WTC11 (cell line): ENCODE results near the gene ARPC5. TPM values are rescaled to one million over a fixed set of nuclear protein-coding genes. Genes with fewer than 3 reads are reported as not detected.

ENCODE experiments used
- ATAC-seq: fragments of 200-7000 bp; cut with Tn5 transposase; 2 replicates; pipeline ENCODE4 v1.10.0; 2021; ENCODE audit warnings: mild to moderate bottlenecking, moderate library complexity
- CTCF ChIA-PET: fragments of 300-600 bp; sonication (Branson Sonifier 250); formaldehyde crosslinking; loops from one replicate; lab custom pipeline; 2021; ENCODE audit warnings: antibody characterized with exemption; lab: Charles Lee
- POLR2A ChIA-PET: fragments of 350-600 bp; sonication (Branson Sonifier 250); formaldehyde crosslinking; loops from one replicate; lab custom pipeline; 2021; ENCODE audit warnings: antibody characterized with exemption; lab: Charles Lee
- DNase-seq: peaks from one replicate; pipeline ENCODE4 v3.0.0; 2021; ENCODE audit warnings: low spot score
- H3K27ac Mint-ChIP-seq: 2 replicates; pipeline ENCODE4 v1.8.0; 2021; ENCODE audit warnings: mixed read lengths
- H3K27me3 Mint-ChIP-seq: 2 replicates; pipeline ENCODE4 v1.8.0; 2021; ENCODE audit warnings: low read depth, mild to moderate bottlenecking, moderate library complexity, mixed read lengths
- H3K36me3 Mint-ChIP-seq: 2 replicates; pipeline ENCODE4 v1.8.0; 2021; ENCODE audit warnings: mixed read lengths
- H3K4me1 Mint-ChIP-seq: 2 replicates; pipeline ENCODE4 v1.8.0; 2022; ENCODE audit warnings: mixed read lengths
- H3K4me3 Mint-ChIP-seq: 2 replicates; pipeline ENCODE4 v1.8.0; 2021; ENCODE audit warnings: mild to moderate bottlenecking, moderate library complexity, mixed read lengths
- H3K9me3 Mint-ChIP-seq: 2 replicates; pipeline ENCODE4 v1.8.0; 2021; ENCODE audit warnings: mixed read lengths
- ATF6 ChIP-seq: sonication (generic); formaldehyde crosslinking; IDR thresholded peaks from 2 replicates; pipeline ENCODE4 v1.8.1; 2023; ENCODE audit warnings: mild to moderate bottlenecking, missing genetic modification reagents
- ERG ChIP-seq: fragments of 250-450 bp; sonication (Bioruptor Pico); IDR thresholded peaks from 2 replicates; pipeline ENCODE4 v1.8.0; 2021; ENCODE audit warnings: mild to moderate bottlenecking
- GRHL2 ChIP-seq: fragments of 250-450 bp; sonication (Bioruptor Pico); IDR thresholded peaks from 2 replicates; pipeline ENCODE4 v1.8.0; 2022; ENCODE audit warnings: mild to moderate bottlenecking, moderate library complexity; ENCODE audit not compliant: insufficient replicate concordance, severe bottlenecking
- HMGA2 ChIP-seq: fragments of 250-450 bp; sonication (Bioruptor Pico); IDR thresholded peaks from 2 replicates; pipeline ENCODE4 v1.4.0; 2021; ENCODE audit warnings: mild to moderate bottlenecking, moderate library complexity
- IRF1 ChIP-seq: sonication (generic); formaldehyde crosslinking; IDR thresholded peaks from 2 replicates; pipeline ENCODE4 v1.8.0; 2023; ENCODE audit warnings: missing genetic modification reagents
- KAT7 ChIP-seq: sonication (generic); formaldehyde crosslinking; IDR thresholded peaks from 2 replicates; pipeline ENCODE4 v1.8.1; 2023; ENCODE audit warnings: missing genetic modification reagents, mild to moderate bottlenecking, borderline replicate concordance
- MLX ChIP-seq: sonication (generic); formaldehyde crosslinking; IDR thresholded peaks from 2 replicates; pipeline ENCODE4 v1.8.1; 2023; ENCODE audit warnings: mild to moderate bottlenecking, missing genetic modification reagents, moderate library complexity
- NFYB ChIP-seq: sonication (generic); formaldehyde crosslinking; conservative IDR thresholded peaks from 2 replicates; pipeline ENCODE4 v1.8.0; 2022; ENCODE audit warnings: low read depth, missing genetic modification reagents
- NR3C1 ChIP-seq: sonication (generic); formaldehyde crosslinking; conservative IDR thresholded peaks from 2 replicates; pipeline ENCODE4 v1.8.1; 2023; ENCODE audit warnings: low read depth, mild to moderate bottlenecking, missing genetic modification reagents
- TEAD4 ChIP-seq: sonication (generic); formaldehyde crosslinking; IDR thresholded peaks from 2 replicates; pipeline ENCODE4 v1.8.0; 2022; ENCODE audit warnings: mild to moderate bottlenecking, missing genetic modification reagents
- USF2 ChIP-seq: sonication (generic); formaldehyde crosslinking; IDR thresholded peaks from 2 replicates; pipeline ENCODE4 v1.8.1; 2023; ENCODE audit warnings: mild to moderate bottlenecking, missing genetic modification reagents, moderate library complexity
- ZNF121 ChIP-seq: sonication (generic); formaldehyde crosslinking; IDR thresholded peaks from 2 replicates; pipeline ENCODE4 v1.8.0; 2023; ENCODE audit warnings: missing genetic modification reagents
- ZNF138 ChIP-seq: sonication (generic); formaldehyde crosslinking; conservative IDR thresholded peaks from 2 replicates; pipeline ENCODE4 v1.8.1; 2022; ENCODE audit warnings: mild to moderate bottlenecking, moderate library complexity, missing genetic modification reagents
- ZNF232 ChIP-seq: sonication (generic); formaldehyde crosslinking; IDR thresholded peaks from 2 replicates; pipeline ENCODE4 v1.8.0; 2022; ENCODE audit warnings: mild to moderate bottlenecking, missing genetic modification reagents
- ZNF263 ChIP-seq: sonication (generic); formaldehyde crosslinking; IDR thresholded peaks from 2 replicates; pipeline ENCODE4 v1.8.1; 2022; ENCODE audit warnings: low read depth, mild to moderate bottlenecking, moderate library complexity, missing genetic modification reagents
- ZNF396 ChIP-seq: fragments of 250-450 bp; sonication (Bioruptor Pico); IDR thresholded peaks from 2 replicates; pipeline ENCODE4 v1.8.0; 2021; ENCODE audit warnings: mild to moderate bottlenecking, moderate library complexity, borderline replicate concordance
- ZNF425 ChIP-seq: fragments of 250-450 bp; sonication (Bioruptor Pico); conservative IDR thresholded peaks from 2 replicates; pipeline ENCODE4 v1.9.0; 2021; ENCODE audit warnings: mild to moderate bottlenecking
- ZNF512 ChIP-seq: sonication (generic); formaldehyde crosslinking; IDR thresholded peaks from 2 replicates; pipeline ENCODE4 v1.8.1; 2022; ENCODE audit warnings: missing genetic modification reagents, borderline replicate concordance
- total RNA-seq: library from RNA; stranded (reverse); gene quantifications from 3 replicates; pipeline ENCODE4 v1.2.3, GENCODE V29; 2021

Gene ARPC5
- total RNA-seq, 1 experiment from 2014 or later = 51.7 TPM

- H3K4me3 Mint-ChIP-seq = no peak within 1 kb of the TSS
- no peak for DNase-seq
- H3K27ac Mint-ChIP-seq = no peak within 1 kb of the TSS
- TF ChIP-seq KAT7 (CRISPR knock-in tag) = no peak
- no peak for TF ChIP-seq ZNF138 (CRISPR knock-in tag)
- TF ChIP-seq ZNF425 (CRISPR knock-in tag) = no peak
- no peak for TF ChIP-seq NR3C1 (CRISPR knock-in tag)
- TF ChIP-seq ZNF121 (CRISPR knock-in tag) = no peak
- no peak for TF ChIP-seq ZNF512 (CRISPR knock-in tag)
- no peak for TF ChIP-seq ATF6 (CRISPR knock-in tag)
- H3K9me3 Mint-ChIP-seq = no peaks in the 10 kb centered on the region
- no peak for ATAC-seq
- POLR2A ChIA-PET = no interaction called here
- CTCF ChIA-PET = no interaction called here
- H3K36me3 Mint-ChIP-seq = no peaks in the 10 kb centered on the region
- H3K27me3 Mint-ChIP-seq = no peaks in the 10 kb centered on the region
- H3K4me1 Mint-ChIP-seq = peaks cover 39% of the 10 kb centered on the region
Observed at GRCh38 chr1:183590244-183591191, 45.1 kb downstream of the ARPC5 start, which contains the start of gene NCF2. TSS of gene NCF2 (minus strand) at chr1:183590459. CDS start at chr1:183590329, 130 bp downstream.

- Mint-ChIP-seq H3K27me3 (no peaks in the 10 kb centered on the region), H3K9me3 (no peaks in the 10 kb centered on the region), H3K36me3 (no peaks in the 10 kb centered on the region), H3K27ac (no peak overlapping the region), H3K4me1 (peaks cover 39% of the 10 kb centered on the region)
- DNase-seq (no peak), ATAC-seq (peak; percentile 56)
- CTCF ChIA-PET = no interaction called here
- POLR2A ChIA-PET = no interaction called here
- TF ChIP-seq HMGA2 (CRISPR knock-in tag) (no peak), ZNF232 (CRISPR knock-in tag) (no peak), NFYB (CRISPR knock-in tag) (no peak), USF2 (no peak), ZNF396 (CRISPR knock-in tag) (no peak), ZNF263 (CRISPR knock-in tag) (no peak), IRF1 (CRISPR knock-in tag) (no peak), ZNF512 (CRISPR knock-in tag) (no peak), TEAD4 (CRISPR knock-in tag) (no peak), MLX (CRISPR knock-in tag) (no peak), GRHL2 (CRISPR knock-in tag) (no peak), ERG (CRISPR knock-in tag) (no peak)
- TF ChIP-seq, all 79 proteins: peak for 0
- H3K4me3 Mint-ChIP-seq = no peak overlapping the region
Observed at GRCh38 chr1:183589874-183590243, 45.7 kb downstream of the ARPC5 start.
